SU-DHL-6 (cell line): ENCODE data around the gene MIA2.

Source experiments
- EZH2phosphoT487 ChIP-seq: fragments of 200-600 bp; sonication (generic), shearing (Covaris generic); conservative IDR thresholded peaks from 2 replicates; pipeline ENCODE4 v1.6.1; 2018; ENCODE audit warnings: mild to moderate bottlenecking, antibody characterized with exemption, low read length, moderate library complexity, mixed read lengths
- TF ChIP-seq, protein P1 (sequence below): fragments of 200-600 bp; sonication (generic); IDR thresholded peaks from one replicate; pipeline ENCODE4 v1.5.1; 2017; ENCODE audit warnings: antibody characterized with exemption, mild to moderate bottlenecking, low read length, moderate library complexity; ENCODE audit not compliant: insufficient read depth, poor library complexity, severe bottlenecking

DNA sequence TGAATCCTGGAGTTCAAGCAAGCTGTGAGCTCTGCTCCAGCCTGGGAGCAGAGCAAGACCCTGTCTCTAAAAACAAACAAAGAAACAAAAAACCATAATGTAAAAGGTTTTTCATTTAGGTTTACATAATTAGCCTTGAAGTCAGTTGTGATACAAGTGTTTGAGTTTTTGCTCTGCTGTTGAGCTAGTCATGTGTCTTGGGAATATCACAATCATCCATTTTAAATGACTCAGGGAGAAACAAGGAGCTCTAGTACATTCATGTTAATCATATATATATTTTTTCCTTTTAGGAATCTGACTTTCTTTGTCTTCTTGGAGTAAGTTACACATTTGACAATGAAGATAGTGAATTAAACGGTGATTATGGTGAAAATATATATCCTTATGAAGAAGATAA, 12.9 kb downstream of the MIA2 start:
- TF ChIP-seq, protein P1, sequence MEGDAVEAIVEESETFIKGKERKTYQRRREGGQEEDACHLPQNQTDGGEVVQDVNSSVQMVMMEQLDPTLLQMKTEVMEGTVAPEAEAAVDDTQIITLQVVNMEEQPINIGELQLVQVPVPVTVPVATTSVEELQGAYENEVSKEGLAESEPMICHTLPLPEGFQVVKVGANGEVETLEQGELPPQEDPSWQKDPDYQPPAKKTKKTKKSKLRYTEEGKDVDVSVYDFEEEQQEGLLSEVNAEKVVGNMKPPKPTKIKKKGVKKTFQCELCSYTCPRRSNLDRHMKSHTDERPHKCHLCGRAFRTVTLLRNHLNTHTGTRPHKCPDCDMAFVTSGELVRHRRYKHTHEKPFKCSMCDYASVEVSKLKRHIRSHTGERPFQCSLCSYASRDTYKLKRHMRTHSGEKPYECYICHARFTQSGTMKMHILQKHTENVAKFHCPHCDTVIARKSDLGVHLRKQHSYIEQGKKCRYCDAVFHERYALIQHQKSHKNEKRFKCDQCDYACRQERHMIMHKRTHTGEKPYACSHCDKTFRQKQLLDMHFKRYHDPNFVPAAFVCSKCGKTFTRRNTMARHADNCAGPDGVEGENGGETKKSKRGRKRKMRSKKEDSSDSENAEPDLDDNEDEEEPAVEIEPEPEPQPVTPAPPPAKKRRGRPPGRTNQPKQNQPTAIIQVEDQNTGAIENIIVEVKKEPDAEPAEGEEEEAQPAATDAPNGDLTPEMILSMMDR: no peak
- no peak for TF ChIP-seq EZH2phosphoT487
